K562 (cell line): ENCODE measurements around the gene ERF. TPM values are rescaled to one million over a fixed set of nuclear protein-coding genes. Genes with fewer than 3 reads are reported as not detected.

Source experiments
- ATF7 ChIP-seq: fragments of 450-650 bp; IDR thresholded peaks from 2 replicates; pipeline ENCODE4 v1.7.1; 2014; ENCODE audit warnings: mild to moderate bottlenecking, moderate library complexity
- POU5F1 ChIP-seq: fragments of 150-350 bp; IDR thresholded peaks from 2 replicates; pipeline ENCODE4 v1.6.1; 2014; ENCODE audit warnings: borderline replicate concordance, low read length, low read depth, mild to moderate bottlenecking; ENCODE audit not compliant: partially characterized antibody
- SMC3 ChIP-seq: conservative IDR thresholded peaks from 2 replicates; pipeline ENCODE4 v1.6.1; 2011; ENCODE audit warnings: low read depth, low read length, improper control_type of control experiment; ENCODE audit not compliant: insufficient read depth
- TCFL5 ChIP-seq: fragments of 250-450 bp; sonication (Bioruptor Pico); conservative IDR thresholded peaks from 2 replicates; pipeline ENCODE4 v1.6.1; 2021; ENCODE audit warnings: mild to moderate bottlenecking, moderate library complexity, matching md5 sums
- ZFX ChIP-seq: sonication (generic); formaldehyde crosslinking; IDR thresholded peaks from 2 replicates; pipeline ENCODE4 v1.8.0; 2022; ENCODE audit warnings: mild to moderate bottlenecking, missing genetic modification reagents, moderate library complexity
- polyA plus RNA-seq, 8 experiments: library from polyadenylated mRNA; depleted of rRNA in 4 of 8; stranded (reverse) in 5 of 8; unstranded in 3 of 8; fragments of >200 nt; fragmentation: Nextera tagmentation in 2 of 8; fragmentation: Illumina TruSeq in 1 of 8; extraction: Ambion mirVana in 2 of 8; extraction: Trizol in 1 of 8; gene quantifications; 2 replicates each; pipeline versions ENCODE4 v1.2.1 to v1.2.3, GENCODE V29; 2011 to 2014; ENCODE audit warnings: inconsistent platforms in 1 of 8, missing spikeins in 1 of 8
- total RNA-seq, 7 experiments: library from RNA; depleted of rRNA in 6 of 7; stranded (reverse); fragments of >200 nt in 6 of 7; fragmentation: Illumina TruSeq in 2 of 7; extraction: Trizol in 2 of 7; gene quantifications; 2 replicates each; pipeline versions ENCODE4 v1.2.1 to v1.2.3, GENCODE V29; 2011 to 2021; ENCODE audit warnings: low replicate concordance in 1 of 7
- TF ChIP-seq, protein P1 (sequence below), 2 experiments: fragments of 450-650 bp in 1 of 2; sonication (generic) in 1 of 2; formaldehyde crosslinking in 1 of 2; IDR thresholded peaks; 2 replicates each; pipeline versions ENCODE4 v1.7.1 to v1.9.0; 2016 to 2022; ENCODE audit warnings: inconsistent platforms in 1 of 2, mild to moderate bottlenecking in 1 of 2, missing genetic modification reagents in 1 of 2
- TF ChIP-seq, protein P2 (sequence below): fragments of 250-450 bp; sonication (Bioruptor Pico); IDR thresholded peaks from 2 replicates; pipeline ENCODE4 v1.5.0; 2022; ENCODE audit warnings: mild to moderate bottlenecking
- TF ChIP-seq, protein P3 (sequence below): fragments of 450-650 bp; IDR thresholded peaks from 2 replicates; pipeline ENCODE4 v1.6.1; 2018; ENCODE audit not compliant: partially characterized antibody

Gene ERF
- total and polyA plus RNA-seq, 9 of the 15 experiments (the other 6 are each of a cell fraction or from before 2014, with no cell fraction given): 0.03 to 75.4 (median 27.0) TPM

DNA sequence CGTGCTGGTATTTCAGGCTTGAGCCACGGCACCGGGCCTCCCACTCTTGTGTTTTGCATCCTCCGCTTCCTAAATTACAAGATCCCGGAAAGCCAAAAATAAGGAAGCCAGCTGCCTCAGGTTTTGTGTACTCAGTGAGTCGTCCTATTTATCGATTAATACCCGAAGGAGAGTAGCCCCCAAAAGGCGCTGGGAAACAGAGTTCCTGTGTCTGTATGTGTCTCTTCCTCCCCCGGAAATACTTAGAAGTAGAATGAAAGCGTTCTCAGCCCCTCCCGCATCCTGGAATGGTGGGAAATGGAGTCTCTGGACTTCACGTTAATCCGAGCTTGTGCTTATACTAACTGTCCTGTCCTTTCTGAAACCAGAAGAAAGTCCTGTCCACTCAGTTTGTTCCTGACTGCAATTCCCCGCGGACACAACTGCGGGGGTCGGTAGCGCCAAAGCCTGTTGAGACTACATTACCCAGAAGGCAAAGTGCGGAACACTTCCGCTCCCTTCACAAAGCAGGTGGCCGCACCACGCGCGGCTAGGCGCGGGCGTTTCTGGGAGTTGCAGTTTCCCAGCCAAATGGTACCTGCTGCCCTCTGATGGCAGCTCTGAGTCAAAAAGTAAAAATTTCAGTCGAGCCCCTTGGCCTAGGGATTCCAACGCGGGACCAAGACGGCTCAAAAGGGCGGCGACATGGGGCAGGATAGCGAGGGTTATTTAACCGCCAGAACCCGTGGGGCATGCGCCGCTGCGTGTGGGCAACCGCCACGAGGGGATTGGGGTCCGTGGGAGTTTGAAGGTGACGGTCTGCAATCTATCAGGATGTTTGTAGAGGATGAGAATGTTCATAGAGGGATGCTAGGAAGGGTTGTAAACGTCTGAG, 10.3 kb downstream of the ERF start (continued):
- TF ChIP-seq, protein P1, sequence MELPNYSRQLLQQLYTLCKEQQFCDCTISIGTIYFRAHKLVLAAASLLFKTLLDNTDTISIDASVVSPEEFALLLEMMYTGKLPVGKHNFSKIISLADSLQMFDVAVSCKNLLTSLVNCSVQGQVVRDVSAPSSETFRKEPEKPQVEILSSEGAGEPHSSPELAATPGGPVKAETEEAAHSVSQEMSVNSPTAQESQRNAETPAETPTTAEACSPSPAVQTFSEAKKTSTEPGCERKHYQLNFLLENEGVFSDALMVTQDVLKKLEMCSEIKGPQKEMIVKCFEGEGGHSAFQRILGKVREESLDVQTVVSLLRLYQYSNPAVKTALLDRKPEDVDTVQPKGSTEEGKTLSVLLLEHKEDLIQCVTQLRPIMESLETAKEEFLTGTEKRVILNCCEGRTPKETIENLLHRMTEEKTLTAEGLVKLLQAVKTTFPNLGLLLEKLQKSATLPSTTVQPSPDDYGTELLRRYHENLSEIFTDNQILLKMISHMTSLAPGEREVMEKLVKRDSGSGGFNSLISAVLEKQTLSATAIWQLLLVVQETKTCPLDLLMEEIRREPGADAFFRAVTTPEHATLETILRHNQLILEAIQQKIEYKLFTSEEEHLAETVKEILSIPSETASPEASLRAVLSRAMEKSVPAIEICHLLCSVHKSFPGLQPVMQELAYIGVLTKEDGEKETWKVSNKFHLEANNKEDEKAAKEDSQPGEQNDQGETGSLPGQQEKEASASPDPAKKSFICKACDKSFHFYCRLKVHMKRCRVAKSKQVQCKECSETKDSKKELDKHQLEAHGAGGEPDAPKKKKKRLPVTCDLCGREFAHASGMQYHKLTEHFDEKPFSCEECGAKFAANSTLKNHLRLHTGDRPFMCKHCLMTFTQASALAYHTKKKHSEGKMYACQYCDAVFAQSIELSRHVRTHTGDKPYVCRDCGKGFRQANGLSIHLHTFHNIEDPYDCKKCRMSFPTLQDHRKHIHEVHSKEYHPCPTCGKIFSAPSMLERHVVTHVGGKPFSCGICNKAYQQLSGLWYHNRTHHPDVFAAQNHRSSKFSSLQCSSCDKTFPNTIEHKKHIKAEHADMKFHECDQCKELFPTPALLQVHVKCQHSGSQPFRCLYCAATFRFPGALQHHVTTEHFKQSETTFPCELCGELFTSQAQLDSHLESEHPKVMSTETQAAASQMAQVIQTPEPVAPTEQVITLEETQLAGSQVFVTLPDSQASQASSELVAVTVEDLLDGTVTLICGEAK (IDR thresholded peaks at IDR 0.05): peak; percentile 93
- TF ChIP-seq, protein P1 (CRISPR knock-in tag; IDR thresholded peaks at IDR 0.05): no peak
- peak; percentile 76 for TF ChIP-seq ATF7
- peak; percentile 47; the same call in 1 of the 2 replicates for TF ChIP-seq SMC3
- 0 out of 2 replicates have a peak, but pooled peaks have one; percentile 34 for TF ChIP-seq TCFL5 (CRISPR knock-in tag)
- TF ChIP-seq, protein P2, sequence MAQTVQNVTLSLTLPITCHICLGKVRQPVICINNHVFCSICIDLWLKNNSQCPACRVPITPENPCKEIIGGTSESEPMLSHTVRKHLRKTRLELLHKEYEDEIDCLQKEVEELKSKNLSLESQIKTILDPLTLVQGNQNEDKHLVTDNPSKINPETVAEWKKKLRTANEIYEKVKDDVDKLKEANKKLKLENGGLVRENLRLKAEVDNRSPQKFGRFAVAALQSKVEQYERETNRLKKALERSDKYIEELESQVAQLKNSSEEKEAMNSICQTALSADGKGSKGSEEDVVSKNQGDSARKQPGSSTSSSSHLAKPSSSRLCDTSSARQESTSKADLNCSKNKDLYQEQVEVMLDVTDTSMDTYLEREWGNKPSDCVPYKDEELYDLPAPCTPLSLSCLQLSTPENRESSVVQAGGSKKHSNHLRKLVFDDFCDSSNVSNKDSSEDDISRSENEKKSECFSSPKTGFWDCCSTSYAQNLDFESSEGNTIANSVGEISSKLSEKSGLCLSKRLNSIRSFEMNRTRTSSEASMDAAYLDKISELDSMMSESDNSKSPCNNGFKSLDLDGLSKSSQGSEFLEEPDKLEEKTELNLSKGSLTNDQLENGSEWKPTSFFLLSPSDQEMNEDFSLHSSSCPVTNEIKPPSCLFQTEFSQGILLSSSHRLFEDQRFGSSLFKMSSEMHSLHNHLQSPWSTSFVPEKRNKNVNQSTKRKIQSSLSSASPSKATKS (CRISPR knock-in tag): no peak
- TF ChIP-seq POU5F1: peak; percentile 92
- TF ChIP-seq ZFX (CRISPR knock-in tag): peak; percentile 48; the same call in 1 of the 2 replicates
- TF ChIP-seq, protein P3, sequence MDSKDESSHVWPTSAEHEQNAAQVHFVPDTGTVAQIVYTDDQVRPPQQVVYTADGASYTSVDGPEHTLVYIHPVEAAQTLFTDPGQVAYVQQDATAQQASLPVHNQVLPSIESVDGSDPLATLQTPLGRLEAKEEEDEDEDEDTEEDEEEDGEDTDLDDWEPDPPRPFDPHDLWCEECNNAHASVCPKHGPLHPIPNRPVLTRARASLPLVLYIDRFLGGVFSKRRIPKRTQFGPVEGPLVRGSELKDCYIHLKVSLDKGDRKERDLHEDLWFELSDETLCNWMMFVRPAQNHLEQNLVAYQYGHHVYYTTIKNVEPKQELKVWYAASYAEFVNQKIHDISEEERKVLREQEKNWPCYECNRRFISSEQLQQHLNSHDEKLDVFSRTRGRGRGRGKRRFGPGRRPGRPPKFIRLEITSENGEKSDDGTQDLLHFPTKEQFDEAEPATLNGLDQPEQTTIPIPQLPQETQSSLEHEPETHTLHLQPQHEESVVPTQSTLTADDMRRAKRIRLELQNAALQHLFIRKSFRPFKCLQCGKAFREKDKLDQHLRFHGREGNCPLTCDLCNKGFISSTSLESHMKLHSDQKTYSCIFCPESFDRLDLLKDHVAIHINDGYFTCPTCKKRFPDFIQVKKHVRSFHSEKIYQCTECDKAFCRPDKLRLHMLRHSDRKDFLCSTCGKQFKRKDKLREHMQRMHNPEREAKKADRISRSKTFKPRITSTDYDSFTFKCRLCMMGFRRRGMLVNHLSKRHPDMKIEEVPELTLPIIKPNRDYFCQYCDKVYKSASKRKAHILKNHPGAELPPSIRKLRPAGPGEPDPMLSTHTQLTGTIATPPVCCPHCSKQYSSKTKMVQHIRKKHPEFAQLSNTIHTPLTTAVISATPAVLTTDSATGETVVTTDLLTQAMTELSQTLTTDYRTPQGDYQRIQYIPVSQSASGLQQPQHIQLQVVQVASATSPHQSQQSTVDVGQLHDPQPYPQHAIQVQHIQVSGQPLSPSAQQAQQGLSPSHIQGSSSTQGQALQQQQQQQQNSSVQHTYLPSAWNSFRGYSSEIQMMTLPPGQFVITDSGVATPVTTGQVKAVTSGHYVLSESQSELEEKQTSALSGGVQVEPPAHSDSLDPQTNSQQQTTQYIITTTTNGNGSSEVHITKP: peak; percentile 52
